Renal cortex interstitium (tissue), 15 donors: ENCODE data around the gene WDR75. TPM values are rescaled to one million over a fixed set of nuclear protein-coding genes. Genes with fewer than 3 reads are reported as not detected.

ENCODE experiments used
- DNase-seq, 11 donors: peaks; one replicate each; pipeline ENCODE4 v3.0.0-alpha.2; 2013; ENCODE audit warnings: low read depth in 9 of 11, low spot score in 4 of 11; ENCODE audit errors: extremely low read depth in 1 of 11
- long read RNA-seq, 16 experiments: transcript quantifications; one replicate each; lab custom pipeline, GENCODE V29; 2026
- polyA plus RNA-seq, 3 donors: library from polyadenylated mRNA; unstranded; fragments of 120-200 nt; gene quantifications; one replicate each; pipeline ENCODE4 v1.2.1, GENCODE V29; 2013; ENCODE audit not compliant: insufficient read length in 3 of 3

WDR75 gene
- polyA plus RNA-seq: 10 to 100 TPM; 43.0 to 55.5 (median 48.6) TPM
- long read RNA-seq, donor 1, partial matches to known transcripts: 0 of 4 reads
- long read RNA-seq, donor 1, other reads (novel, unspliced or antisense): 0 of 4 reads
- long read RNA-seq, donor 2, transcript WDR75-201 (21 exons, 2,701 nt): major isoform, 5 of 5 reads
- long read RNA-seq, donor 2, partial matches to known transcripts: 0 of 5 reads
- long read RNA-seq, donor 2, other reads (novel, unspliced or antisense): 0 of 5 reads
- long read RNA-seq, donor 3, transcript WDR75-201 (21 exons, 2,701 nt): major isoform, 13 of 28 reads
- long read RNA-seq, donor 3, partial matches to known transcripts: 13 of 28 reads
- long read RNA-seq, donor 3, other reads (novel, unspliced or antisense): 0 of 28 reads
- long read RNA-seq, donor 4, partial matches to known transcripts: 6 of 9 reads
- long read RNA-seq, donor 4, other reads (novel, unspliced or antisense): 0 of 9 reads
- long read RNA-seq, donor 5: 0 reads
- long read RNA-seq, donor 6, partial matches to known transcripts: 29 of 34 reads
- long read RNA-seq, donor 6, other reads (novel, unspliced or antisense): 0 of 34 reads
- long read RNA-seq, donor 7, transcript WDR75-201 (21 exons, 2,701 nt): major isoform, 6 of 23 reads
- long read RNA-seq, donor 7, partial matches to known transcripts: 15 of 23 reads
- long read RNA-seq, donor 7, other reads (novel, unspliced or antisense): 0 of 23 reads
- long read RNA-seq, donor 8, transcript WDR75-201 (21 exons, 2,701 nt): major isoform, 5 of 23 reads
- long read RNA-seq, donor 8, partial matches to known transcripts: 15 of 23 reads
- long read RNA-seq, donor 8, other reads (novel, unspliced or antisense): 0 of 23 reads
- long read RNA-seq, donor 9, partial matches to known transcripts: 0 of 4 reads
- long read RNA-seq, donor 9, other reads (novel, unspliced or antisense): 0 of 4 reads
- long read RNA-seq, donor 10, partial matches to known transcripts: 12 of 15 reads
- long read RNA-seq, donor 10, other reads (novel, unspliced or antisense): 0 of 15 reads
- long read RNA-seq, donor 11, transcript WDR75-201 (21 exons, 2,701 nt): major isoform, 6 of 8 reads
- long read RNA-seq, donor 11, partial matches to known transcripts: 0 of 8 reads
- long read RNA-seq, donor 11, other reads (novel, unspliced or antisense): 0 of 8 reads
- long read RNA-seq, donor 12, partial matches to known transcripts: 0 of 3 reads
- long read RNA-seq, donor 12, other reads (novel, unspliced or antisense): 0 of 3 reads
- long read RNA-seq, donor 13, transcript WDR75-201 (21 exons, 2,701 nt): major isoform, 6 of 24 reads
- long read RNA-seq, donor 13, partial matches to known transcripts: 16 of 24 reads
- long read RNA-seq, donor 13, other reads (novel, unspliced or antisense): 0 of 24 reads
- long read RNA-seq, donor 14, transcript WDR75-201 (21 exons, 2,701 nt): major isoform, 5 of 14 reads
- long read RNA-seq, donor 14, partial matches to known transcripts: 7 of 14 reads
- long read RNA-seq, donor 14, other reads (novel, unspliced or antisense): 0 of 14 reads
- long read RNA-seq, donor 15: 0 reads
- long read RNA-seq, donor 16, transcript WDR75-204 (5 exons, 706 nt): minor isoform, 5 of 28 reads
- long read RNA-seq, donor 16, transcript WDR75-201 (21 exons, 2,701 nt): major isoform, 6 of 28 reads
- long read RNA-seq, donor 16, partial matches to known transcripts: 13 of 28 reads
- long read RNA-seq, donor 16, other reads (novel, unspliced or antisense): 0 of 28 reads

- peak; percentile 85 to 98 (median 92) for DNase-seq
Observed at GRCh38 chr2:189440947-189441708, at the start of gene WDR75. TSS of gene WDR75 (plus strand) at chr2:189441474. CDS start at chr2:189441493, 19 bp downstream.

GRCh38 chr2:189393440-189394111 is 47.7 kb upstream of the WDR75 start:
- no peak for DNase-seq

GRCh38 chr2:189394525-189394924 is 46.7 kb upstream of the WDR75 start:
- no peak for DNase-seq

GRCh38 chr2:189402932-189403331 is 38.3 kb upstream of the WDR75 start:
- no peak for DNase-seq

- DNase-seq: no peak
Observed at GRCh38 chr2:189406586-189407233, 34.6 kb upstream of the WDR75 start.

GRCh38 chr2:189407281-189408209 is 33.7 kb upstream of the WDR75 start:
- DNase-seq: peak in 5 of 11 donors; percentile 24 to 43 (median 38)

- no peak for DNase-seq
Observed at GRCh38 chr2:189408294-189408693, 33.0 kb upstream of the WDR75 start.

GRCh38 chr2:189409131-189409530 is 32.1 kb upstream of the WDR75 start:
- no peak for DNase-seq

- DNase-seq: no peak
Observed at GRCh38 chr2:189409647-189410046, 31.6 kb upstream of the WDR75 start.

GRCh38 chr2:189411860-189412259 is 29.4 kb upstream of the WDR75 start:
- DNase-seq: peak in 8 of 11 donors; percentile 39 to 67 (median 54)

GRCh38 chr2:189412330-189412953 is 28.8 kb upstream of the WDR75 start:
- peak in 6 of 11 donors; percentile 39 to 61 (median 53) for DNase-seq

GRCh38 chr2:189413249-189413648 is 28.0 kb upstream of the WDR75 start:
- no peak for DNase-seq

- no peak for DNase-seq
Observed at GRCh38 chr2:189421644-189422043, 19.6 kb upstream of the WDR75 start.

- DNase-seq: no peak
Observed at GRCh38 chr2:189424961-189425360, 16.3 kb upstream of the WDR75 start.

- no peak for DNase-seq
Observed at GRCh38 chr2:189425676-189426075, 15.6 kb upstream of the WDR75 start.
